HepG2 (cell line): ENCODE results near the gene NUBP2. TPM values are rescaled to one million over a fixed set of nuclear protein-coding genes. Genes with fewer than 3 reads are reported as not detected.

Experiments used
- AGO2 ChIP-seq: fragments of 200-400 bp; formaldehyde crosslinking; optimal IDR thresholded peaks from 2 replicates; pipeline ENCODE3; 2017; ENCODE audit warnings: mild to moderate bottlenecking, low read depth, low read length, moderate library complexity
- FOXA3 ChIP-seq: IDR thresholded peaks from 2 replicates; pipeline ENCODE4 v1.6.1; 2016; ENCODE audit warnings: missing genetic modification reagents, missing compliant biosample characterization
- GABPA ChIP-seq, 2 experiments: IDR thresholded peaks; 2 replicates each; pipeline ENCODE4 v1.6.1; 2011 to 2016; ENCODE audit warnings: low read depth in 2 of 2, low read length in 1 of 2, missing biosample characterization in 1 of 2, missing genetic modification characterization in 1 of 2
- KAT2B ChIP-seq: fragments of 150-350 bp; IDR thresholded peaks from 2 replicates; pipeline ENCODE4 v1.6.1; 2014; ENCODE audit warnings: low read depth, low read length, borderline replicate concordance
- NFATC3 ChIP-seq: sonication (generic); formaldehyde crosslinking; IDR thresholded peaks from 2 replicates; pipeline ENCODE4 v1.5.1; 2020; ENCODE audit warnings: mild to moderate bottlenecking, missing genetic modification reagents
- NFKB2 ChIP-seq: sonication (generic); formaldehyde crosslinking; IDR thresholded peaks from 2 replicates; pipeline ENCODE4 v1.4.0; 2020; ENCODE audit warnings: missing genetic modification reagents, borderline replicate concordance
- NR2F6 ChIP-seq, 2 experiments: IDR thresholded peaks; 2 replicates each; pipeline ENCODE4 v1.6.1; 2016; ENCODE audit warnings: antibody characterized with exemption in 1 of 2, mild to moderate bottlenecking in 1 of 2
- PAX8 ChIP-seq: sonication (generic); formaldehyde crosslinking; IDR thresholded peaks from 2 replicates; pipeline ENCODE4 v1.8.0; 2022; ENCODE audit warnings: mild to moderate bottlenecking, missing genetic modification reagents, borderline replicate concordance
- RARA ChIP-seq: IDR thresholded peaks from 2 replicates; pipeline ENCODE4 v1.6.1; 2016; ENCODE audit warnings: missing genetic modification reagents, missing compliant biosample characterization
- RARG ChIP-seq: sonication (generic); formaldehyde crosslinking; IDR thresholded peaks from 2 replicates; pipeline ENCODE4 v1.4.0; 2020; ENCODE audit warnings: low read depth, mild to moderate bottlenecking, missing genetic modification reagents
- RXRB ChIP-seq: IDR thresholded peaks from 2 replicates; pipeline ENCODE4 v1.6.1; 2016; ENCODE audit warnings: borderline replicate concordance, missing genetic modification reagents, missing compliant biosample characterization
- SNAPC2 ChIP-seq: sonication (generic); formaldehyde crosslinking; IDR thresholded peaks from 2 replicates; pipeline ENCODE4 v1.8.1; 2022; ENCODE audit warnings: mild to moderate bottlenecking, missing genetic modification reagents
- SYNCRIP ChIP-seq: fragments of 200-400 bp; formaldehyde crosslinking; IDR thresholded peaks from 2 replicates; pipeline ENCODE4 v1.6.1; 2018; ENCODE audit warnings: mild to moderate bottlenecking, low read depth, low read length; ENCODE audit not compliant: insufficient read depth
- TAF1 ChIP-seq: sonication (generic); formaldehyde crosslinking; IDR thresholded peaks from 2 replicates; pipeline ENCODE4 v1.4.0; 2020; ENCODE audit warnings: missing genetic modification reagents
- TBX3 ChIP-seq: fragments of 450-650 bp; IDR thresholded peaks from 2 replicates; pipeline ENCODE4 v1.6.1; 2017; ENCODE audit warnings: antibody characterized with exemption, mild to moderate bottlenecking, inconsistent platforms, borderline replicate concordance
- U2AF2 ChIP-seq: fragments of 200-400 bp; formaldehyde crosslinking; IDR thresholded peaks from 2 replicates; pipeline ENCODE4 v1.6.1; 2017; ENCODE audit warnings: low read depth, mild to moderate bottlenecking, low read length
- XBP1 ChIP-seq: sonication (generic); formaldehyde crosslinking; IDR thresholded peaks from 2 replicates; pipeline ENCODE4 v1.5.0; 2020; ENCODE audit warnings: missing genetic modification reagents
- ZKSCAN1 ChIP-seq: fragments of 150-350 bp; IDR thresholded peaks from 2 replicates; pipeline ENCODE4 v1.6.1; 2014; ENCODE audit warnings: low read length
- ZNF33B ChIP-seq: sonication (generic); formaldehyde crosslinking; IDR thresholded peaks from 2 replicates; pipeline ENCODE4 v1.5.1; 2020; ENCODE audit warnings: mild to moderate bottlenecking, missing genetic modification reagents
- ZNF567 ChIP-seq: sonication (generic); formaldehyde crosslinking; IDR thresholded peaks from 2 replicates; pipeline ENCODE4 v1.8.1; 2023; ENCODE audit warnings: mild to moderate bottlenecking, missing genetic modification reagents, borderline replicate concordance
- ZNF746 ChIP-seq: sonication (generic); formaldehyde crosslinking; IDR thresholded peaks from 2 replicates; pipeline ENCODE4 v1.8.0; 2022; ENCODE audit warnings: mild to moderate bottlenecking, missing genetic modification reagents
- ZSCAN25 ChIP-seq: sonication (generic); formaldehyde crosslinking; IDR thresholded peaks from 2 replicates; pipeline ENCODE4 v1.8.0; 2022; ENCODE audit warnings: mild to moderate bottlenecking, missing genetic modification reagents
- ZSCAN30 ChIP-seq: sonication (generic); formaldehyde crosslinking; IDR thresholded peaks from 2 replicates; pipeline ENCODE4 v1.5.0; 2020; ENCODE audit warnings: mild to moderate bottlenecking, missing genetic modification reagents
- polyA plus RNA-seq, 8 experiments: library from polyadenylated mRNA; depleted of rRNA in 3 of 8; stranded (reverse) in 7 of 8; unstranded in 1 of 8; fragments of >200 nt; fragmentation: Illumina TruSeq in 4 of 8; extraction: Trizol in 4 of 8; gene quantifications; 2 replicates each; pipeline versions ENCODE4 v1.2.1 to v1.2.3, GENCODE V29; 2011 to 2016; ENCODE audit warnings: low read depth in 4 of 8, missing spikeins in 1 of 8, mixed read lengths in 1 of 8; ENCODE audit not compliant: insufficient read depth in 1 of 8
- total RNA-seq, 5 experiments: library from RNA; depleted of rRNA; stranded (reverse); fragments of >200 nt; fragmentation: Illumina TruSeq; extraction: Trizol; gene quantifications; 2 replicates each; pipeline ENCODE4 v1.2.3, GENCODE V29; 2016; ENCODE audit warnings: low read depth in 1 of 5
- TF ChIP-seq, protein P1 (sequence below): sonication (generic); formaldehyde crosslinking; IDR thresholded peaks from 2 replicates; pipeline ENCODE4 v1.4.0; 2020; ENCODE audit warnings: mild to moderate bottlenecking, missing genetic modification reagents
- TF ChIP-seq, protein P2 (sequence below): sonication (generic); formaldehyde crosslinking; IDR thresholded peaks from 2 replicates; pipeline ENCODE4 v1.4.0; 2020; ENCODE audit warnings: missing genetic modification reagents, mild to moderate bottlenecking, borderline replicate concordance
- TF ChIP-seq, protein P3 (sequence below): sonication (generic); formaldehyde crosslinking; IDR thresholded peaks from 2 replicates; pipeline ENCODE4 v1.5.0; 2020; ENCODE audit warnings: missing genetic modification reagents

Gene NUBP2
- total and polyA plus RNA-seq, 2 of the 13 experiments (the other 11 are each of a cell fraction or from before 2014, with no cell fraction given) = 25.7 to 61.5 TPM

DNA sequence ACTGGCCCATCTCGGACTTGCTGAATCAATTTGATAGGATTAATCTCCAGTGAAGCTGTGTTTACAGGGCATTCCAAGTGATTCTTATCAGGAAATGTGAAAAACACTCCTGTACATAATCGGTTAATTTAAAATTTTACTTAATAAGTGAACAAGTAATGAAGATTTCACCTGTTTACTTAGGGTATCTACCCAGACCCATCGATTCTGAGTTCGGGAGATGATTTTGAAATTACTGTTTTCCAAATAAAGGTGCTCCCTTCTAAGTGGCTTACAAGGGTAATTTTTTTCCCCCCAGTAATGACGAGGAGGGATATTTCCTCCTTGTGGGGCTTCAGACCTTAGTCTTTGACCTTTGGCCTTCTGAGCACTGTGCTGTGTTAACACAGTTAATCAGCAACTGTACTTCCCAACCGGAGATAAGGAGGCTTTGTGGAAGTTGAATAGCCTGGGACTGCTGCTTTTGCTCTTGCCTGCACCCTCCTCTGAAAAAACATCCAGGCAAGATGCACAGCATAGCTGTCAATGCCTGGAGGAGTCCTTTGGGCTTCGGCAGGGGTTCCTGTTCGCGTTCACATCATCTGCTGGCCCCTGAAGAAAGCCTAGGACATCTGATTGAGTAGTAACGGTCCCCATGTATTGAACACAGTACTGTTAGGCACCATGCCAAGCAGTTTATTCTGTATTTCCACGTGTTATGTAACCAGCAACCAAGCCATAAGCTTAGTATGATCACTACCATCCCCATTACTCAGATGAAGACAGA, 46.1 kb downstream of the NUBP2 start (continued):
- no peak for TF ChIP-seq AGO2
- TF ChIP-seq FOXA3 (CRISPR knock-in tag) = peak; percentile 53; the same call in 1 of the 2 replicates
- TF ChIP-seq NFATC3 (CRISPR knock-in tag) = no peak
- TF ChIP-seq RARG (CRISPR knock-in tag) = no peak
- TF ChIP-seq NFKB2 (CRISPR knock-in tag) = no peak
- peak; percentile 77 for TF ChIP-seq RXRB
- TF ChIP-seq, protein P1, sequence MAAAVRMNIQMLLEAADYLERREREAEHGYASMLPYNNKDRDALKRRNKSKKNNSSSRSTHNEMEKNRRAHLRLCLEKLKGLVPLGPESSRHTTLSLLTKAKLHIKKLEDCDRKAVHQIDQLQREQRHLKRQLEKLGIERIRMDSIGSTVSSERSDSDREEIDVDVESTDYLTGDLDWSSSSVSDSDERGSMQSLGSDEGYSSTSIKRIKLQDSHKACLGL (CRISPR knock-in tag) = no peak
- TF ChIP-seq, protein P2, sequence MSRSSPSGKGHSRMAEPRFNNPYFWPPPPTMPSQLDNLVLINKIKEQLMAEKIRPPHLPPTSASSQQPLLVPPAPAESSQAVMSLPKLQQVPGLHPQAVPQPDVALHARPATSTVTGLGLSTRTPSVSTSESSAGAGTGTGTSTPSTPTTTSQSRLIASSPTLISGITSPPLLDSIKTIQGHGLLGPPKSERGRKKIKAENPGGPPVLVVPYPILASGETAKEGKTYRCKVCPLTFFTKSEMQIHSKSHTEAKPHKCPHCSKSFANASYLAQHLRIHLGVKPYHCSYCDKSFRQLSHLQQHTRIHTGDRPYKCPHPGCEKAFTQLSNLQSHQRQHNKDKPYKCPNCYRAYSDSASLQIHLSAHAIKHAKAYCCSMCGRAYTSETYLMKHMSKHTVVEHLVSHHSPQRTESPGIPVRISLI (CRISPR knock-in tag) = peak; percentile 88
- TF ChIP-seq XBP1 (CRISPR knock-in tag) = no peak
- TF ChIP-seq PAX8 (CRISPR knock-in tag) = no peak
- TF ChIP-seq NR2F6 (IDR thresholded peaks at IDR 0.05) = peak; percentile 97
- TF ChIP-seq NR2F6 (CRISPR knock-in tag; IDR thresholded peaks at IDR 0.05) = peak; percentile 98
- no peak for TF ChIP-seq TBX3
- TF ChIP-seq SYNCRIP = no peak
- TF ChIP-seq, protein P3, sequence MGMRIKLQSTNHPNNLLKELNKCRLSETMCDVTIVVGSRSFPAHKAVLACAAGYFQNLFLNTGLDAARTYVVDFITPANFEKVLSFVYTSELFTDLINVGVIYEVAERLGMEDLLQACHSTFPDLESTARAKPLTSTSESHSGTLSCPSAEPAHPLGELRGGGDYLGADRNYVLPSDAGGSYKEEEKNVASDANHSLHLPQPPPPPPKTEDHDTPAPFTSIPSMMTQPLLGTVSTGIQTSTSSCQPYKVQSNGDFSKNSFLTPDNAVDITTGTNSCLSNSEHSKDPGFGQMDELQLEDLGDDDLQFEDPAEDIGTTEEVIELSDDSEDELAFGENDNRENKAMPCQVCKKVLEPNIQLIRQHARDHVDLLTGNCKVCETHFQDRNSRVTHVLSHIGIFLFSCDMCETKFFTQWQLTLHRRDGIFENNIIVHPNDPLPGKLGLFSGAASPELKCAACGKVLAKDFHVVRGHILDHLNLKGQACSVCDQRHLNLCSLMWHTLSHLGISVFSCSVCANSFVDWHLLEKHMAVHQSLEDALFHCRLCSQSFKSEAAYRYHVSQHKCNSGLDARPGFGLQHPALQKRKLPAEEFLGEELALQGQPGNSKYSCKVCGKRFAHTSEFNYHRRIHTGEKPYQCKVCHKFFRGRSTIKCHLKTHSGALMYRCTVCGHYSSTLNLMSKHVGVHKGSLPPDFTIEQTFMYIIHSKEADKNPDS (CRISPR knock-in tag) = no peak
- no peak for TF ChIP-seq ZKSCAN1
- TF ChIP-seq RARA (CRISPR knock-in tag) = peak; percentile 81
- TF ChIP-seq U2AF2 = no peak
- no peak for TF ChIP-seq ZSCAN25 (CRISPR knock-in tag)
- TF ChIP-seq ZSCAN30 (CRISPR knock-in tag) = no peak
- no peak for TF ChIP-seq ZNF746 (CRISPR knock-in tag)
- peak; percentile 85; the same call in 1 of the 2 replicates for TF ChIP-seq SNAPC2 (CRISPR knock-in tag)
- peak; percentile 39; the same call in 1 of the 2 replicates for TF ChIP-seq TAF1 (CRISPR knock-in tag)
- no peak for TF ChIP-seq KAT2B
- TF ChIP-seq ZNF33B = no peak
- no peak for TF ChIP-seq GABPA (IDR thresholded peaks at IDR 0.05; ENCODE audit: low read depth, low read length)
- peak; percentile 23; the same call in 1 of the 2 replicates for TF ChIP-seq GABPA (CRISPR knock-in tag; IDR thresholded peaks at IDR 0.05; ENCODE audit: low read depth)
- no peak for TF ChIP-seq ZNF567 (CRISPR knock-in tag)
